HG03558 (cell line): ENCODE data around the gene CAMKK2.
"Not testable (repeated sequence)": the region's sequence is repeated elsewhere in the genome, so short reads cannot be mapped to it uniquely, and the experiment has no call there.

ENCODE experiments used
- ATAC-seq: cut with Tn5 transposase; IDR thresholded peaks from one replicate; pipeline ENCODE4 v1.9.1; 2021; ENCODE audit warnings: moderate number of reproducible peaks; ENCODE audit not compliant: unreplicated experiment; ENCODE audit errors: extremely low read depth

Gene CAMKK2

GRCh38 chr12:121281116-121281515, 15.4 kb downstream of the CAMKK2 start:
- not testable (repeated sequence) for ATAC-seq

- not testable (repeated sequence) for ATAC-seq
Observed at GRCh38 chr12:121280531-121280930, 16.0 kb downstream of the CAMKK2 start.

DNA sequence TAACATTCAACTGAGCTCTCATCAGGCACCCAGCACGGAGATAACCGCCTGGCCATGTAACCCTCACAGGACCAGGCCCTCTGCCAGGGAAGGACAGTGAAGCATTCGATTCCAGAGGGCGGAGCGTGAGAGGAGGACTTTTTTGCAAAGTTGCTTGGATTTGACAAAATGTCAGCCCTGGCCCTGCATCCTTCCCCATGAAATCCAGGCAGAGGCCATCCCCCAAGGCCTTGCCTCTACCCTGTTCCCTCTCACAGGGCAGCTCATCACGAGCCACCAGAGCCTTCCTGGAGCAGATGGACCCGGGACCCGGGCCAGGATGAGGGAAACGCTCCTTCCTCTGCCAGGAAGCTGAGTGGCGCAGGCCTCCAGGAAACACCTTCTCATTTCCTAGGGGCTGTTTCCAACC, 17.0 kb downstream of the CAMKK2 start:
- no peak for ATAC-seq

- no peak for ATAC-seq
Observed at GRCh38 chr12:121279071-121279375, 17.5 kb downstream of the CAMKK2 start.

DNA sequence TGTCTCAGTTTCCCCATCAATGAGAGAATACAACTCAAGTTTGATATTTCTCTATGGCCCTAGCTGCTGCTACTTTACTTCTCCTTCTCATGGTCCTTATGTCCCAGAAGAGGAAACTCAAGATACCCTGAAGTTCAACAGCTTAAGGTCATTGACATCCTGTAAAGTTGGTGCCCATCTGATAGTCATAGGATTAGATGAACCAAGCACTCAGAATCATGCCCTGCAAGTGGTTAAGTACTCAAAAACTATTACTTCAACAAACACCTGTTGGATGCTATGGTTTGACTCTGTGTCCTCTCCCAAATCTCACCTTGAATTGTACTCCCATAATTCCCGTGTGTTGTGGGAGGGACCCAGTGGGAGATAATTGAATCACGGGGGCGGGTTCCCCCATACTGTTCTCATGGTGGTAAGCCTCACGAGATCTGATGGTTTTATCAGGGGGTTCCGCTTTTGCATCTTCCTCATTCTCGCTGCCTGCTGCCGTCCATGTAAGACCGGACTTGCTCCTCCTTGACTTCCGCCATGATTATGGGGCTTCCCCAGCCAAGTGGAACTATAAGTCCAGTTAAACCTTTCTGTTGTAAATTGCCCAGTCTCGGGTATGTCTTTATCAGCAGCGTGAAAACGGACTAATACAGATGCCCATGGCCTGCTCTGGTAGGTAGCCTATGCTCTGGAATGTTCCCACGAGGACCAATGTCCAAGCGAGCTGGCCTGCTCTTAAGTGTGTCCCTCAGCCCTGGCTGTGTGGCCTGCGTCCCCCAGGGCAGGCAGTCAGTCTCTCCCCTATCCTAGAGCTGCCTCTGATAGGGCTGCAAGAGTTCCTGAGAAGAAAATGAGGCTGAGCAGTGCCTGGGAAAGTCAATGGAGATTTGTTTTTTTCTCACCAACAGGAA, 18.1 kb downstream of the CAMKK2 start:
- ATAC-seq: no peak

GRCh38 chr12:121277374-121277759, 19.1 kb downstream of the CAMKK2 start:
- ATAC-seq: no peak

DNA sequence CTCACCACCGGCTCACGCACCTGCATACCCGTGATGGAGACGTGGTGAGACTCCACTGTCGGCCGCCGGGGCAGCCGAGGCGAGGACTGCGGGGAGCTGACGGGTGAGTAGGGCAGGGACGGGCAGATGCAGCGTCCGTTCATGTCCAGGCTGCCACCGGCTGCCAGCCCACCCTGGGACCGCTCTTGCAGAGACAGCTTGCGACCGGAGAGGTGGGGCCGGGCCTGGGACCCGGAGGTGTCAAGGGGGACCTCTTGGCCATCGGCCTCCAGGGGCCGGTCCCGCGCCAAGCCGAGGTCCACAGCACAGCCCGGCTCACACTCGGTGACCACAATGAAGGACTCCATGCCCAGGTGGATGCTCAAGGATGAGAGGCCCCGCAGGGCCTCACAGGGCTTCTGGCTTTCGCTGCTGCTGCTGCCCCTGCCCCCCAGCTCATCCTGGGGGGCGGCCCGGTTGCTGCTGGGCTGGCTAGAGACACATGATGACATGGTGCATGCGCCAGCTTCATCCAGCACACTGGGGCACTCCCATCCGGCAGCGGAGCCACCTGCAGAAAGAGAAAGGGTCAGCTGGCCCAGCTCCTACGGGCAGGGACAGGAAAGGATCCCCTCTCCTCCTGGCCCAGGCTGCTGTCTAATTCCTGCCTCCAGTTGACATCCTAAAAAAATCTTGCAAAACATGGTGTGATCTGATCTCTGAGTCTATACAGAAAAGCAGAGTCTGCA, 22.3 kb downstream of the CAMKK2 start:
- ATAC-seq: no peak

GRCh38 chr12:121273364-121273896, 23.1 kb downstream of the CAMKK2 start:
- ATAC-seq: no peak

DNA sequence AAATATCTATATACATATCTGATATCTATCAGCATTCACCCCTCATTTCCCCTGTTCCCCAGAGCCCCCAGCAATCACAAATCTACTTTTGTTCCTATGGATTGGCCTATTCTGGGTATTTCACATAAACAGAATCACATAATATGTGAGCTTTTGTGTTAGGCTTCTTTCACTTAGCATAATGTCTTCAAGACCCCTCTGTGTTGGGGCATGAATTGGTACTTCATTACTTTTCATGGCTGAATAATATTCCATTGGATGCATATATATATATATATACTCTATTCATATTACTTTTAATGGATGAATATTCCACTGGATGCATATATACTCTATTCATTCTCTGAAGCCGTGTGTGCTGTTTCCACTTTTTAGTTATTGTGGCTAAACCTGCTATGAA, 28.7 kb downstream of the CAMKK2 start:
- no peak for ATAC-seq

GRCh38 chr12:121264951-121265515, 31.5 kb downstream of the CAMKK2 start:
- no peak for ATAC-seq

- ATAC-seq: no peak
Observed at GRCh38 chr12:121264135-121264534, 32.4 kb downstream of the CAMKK2 start.

DNA sequence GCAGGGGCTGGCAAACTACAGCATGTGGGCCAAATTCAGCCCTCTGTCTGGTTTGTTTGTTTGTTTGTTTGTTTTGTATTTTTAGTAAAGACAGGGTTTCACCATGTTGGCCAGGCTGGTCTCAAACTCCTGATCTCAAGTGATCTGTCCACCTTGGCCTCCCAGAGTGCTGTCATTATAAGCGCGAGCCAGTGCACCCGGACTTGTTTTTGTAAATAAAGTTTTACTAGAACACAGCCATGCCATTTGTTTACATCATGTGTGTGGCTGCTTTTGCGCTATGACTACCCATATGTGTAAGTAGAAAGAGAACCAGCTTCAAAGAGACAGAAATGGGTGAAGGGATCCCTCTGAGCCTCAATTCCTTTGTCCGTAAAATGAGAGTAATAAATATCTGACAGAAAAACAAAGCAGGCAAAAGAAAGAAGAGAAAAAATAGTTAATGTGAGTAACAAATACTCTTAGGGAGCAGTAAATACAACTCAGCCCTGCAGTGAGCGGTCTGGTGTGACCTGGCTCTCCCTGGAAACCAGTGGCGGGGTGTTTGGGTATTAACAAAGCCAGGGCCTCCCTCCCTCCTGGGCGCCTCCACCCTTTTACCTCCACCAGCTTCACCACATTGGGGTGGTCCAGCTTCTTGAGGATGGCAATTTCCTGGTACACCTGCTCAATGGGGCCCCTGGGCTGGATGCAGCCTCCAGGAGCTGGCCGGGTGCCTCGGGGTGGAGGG, 33.1 kb downstream of the CAMKK2 start:
- no peak for ATAC-seq

GRCh38 chr12:121261398-121261797, 35.1 kb downstream of the CAMKK2 start:
- no peak for ATAC-seq

DNA sequence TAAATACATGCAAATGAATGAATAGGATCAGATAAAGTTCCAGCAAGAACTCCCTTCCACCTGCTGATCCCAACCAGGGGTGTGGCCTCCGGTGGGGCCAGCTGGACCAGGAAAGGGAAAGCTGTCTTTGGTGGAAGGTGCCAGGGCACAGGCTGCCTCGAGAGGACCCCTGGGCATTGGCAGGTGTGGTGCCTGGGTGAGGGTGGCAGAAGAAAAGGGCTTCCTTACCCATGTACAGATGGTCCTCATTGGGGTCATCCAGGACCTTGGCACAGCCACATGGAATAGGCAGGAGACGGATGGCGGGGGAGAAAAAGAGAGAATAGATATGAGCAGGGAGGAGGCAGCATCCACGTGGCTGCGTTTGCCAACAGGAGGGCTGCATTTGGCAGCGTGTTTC, 36.4 kb downstream of the CAMKK2 start:
- no peak for ATAC-seq

- no peak for ATAC-seq
Observed at GRCh38 chr12:121259074-121259473, 37.4 kb downstream of the CAMKK2 start.

GRCh38 chr12:121257704-121258449, 38.6 kb downstream of the CAMKK2 start:
- not testable (repeated sequence) for ATAC-seq

- no peak for ATAC-seq
Observed at GRCh38 chr12:121255433-121255832, 41.1 kb downstream of the CAMKK2 start.

DNA sequence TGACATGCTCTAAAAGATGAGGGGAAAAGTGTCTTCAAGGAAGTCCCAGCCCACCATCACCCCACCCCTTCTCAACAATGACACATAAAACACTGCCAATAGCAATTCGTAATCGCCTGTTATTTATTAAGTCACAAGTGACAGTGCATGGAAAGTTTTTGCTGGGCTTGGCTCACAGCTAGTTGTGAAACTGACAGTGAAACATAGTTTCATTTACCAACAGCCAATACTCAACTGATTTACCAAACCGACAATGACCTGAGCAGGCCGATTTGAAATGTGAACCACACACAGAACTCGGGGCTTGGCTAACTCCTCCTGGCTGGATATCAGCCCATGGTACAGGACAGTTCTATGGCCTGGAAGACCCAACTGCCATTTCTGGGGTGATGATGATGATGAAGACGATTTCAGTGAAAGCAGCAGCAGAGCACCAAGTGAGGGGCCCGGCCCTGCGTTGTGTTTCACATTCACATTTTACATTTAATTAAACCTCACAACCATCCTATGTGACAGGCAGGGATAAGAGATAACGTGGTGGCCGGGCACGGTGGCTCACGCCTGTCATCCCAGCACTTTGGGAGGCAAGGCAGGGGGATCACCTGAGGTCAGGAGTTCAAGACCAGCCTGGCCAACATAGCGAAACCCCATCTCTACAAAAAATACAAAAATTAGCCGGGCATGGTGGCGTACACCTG, 42.7 kb downstream of the CAMKK2 start:
- ATAC-seq: no peak

GRCh38 chr12:121252712-121253345, 43.7 kb downstream of the CAMKK2 start:
- no peak for ATAC-seq
